AG09309 (cell line): ENCODE data around the gene GTPBP6.

Experiments
- DNase-seq: peaks from one replicate; pipeline ENCODE4 v3.0.0-alpha.2; 2010; ENCODE audit warnings: low read depth
- H3K4me3 ChIP-seq: 2 replicates; pipeline ENCODE4 v1.5.1; 2011; ENCODE audit warnings: mild to moderate bottlenecking, low read depth, low read length, moderate library complexity; ENCODE audit not compliant: control insufficient read depth
- CTCF ChIP-seq: IDR thresholded peaks from 2 replicates; pipeline ENCODE4 v1.5.1; 2011; ENCODE audit warnings: mild to moderate bottlenecking, low read depth, low read length, inconsistent platforms; ENCODE audit not compliant: insufficient read depth, control insufficient read depth; ENCODE audit errors: missing control alignments

Gene GTPBP6

GRCh38 chrX:334331-334891, 15.8 kb upstream of the GTPBP6 start:
- no peak overlapping the region for H3K4me3 ChIP-seq
- DNase-seq, result no peak
- TF ChIP-seq CTCF, result no peak

DNA sequence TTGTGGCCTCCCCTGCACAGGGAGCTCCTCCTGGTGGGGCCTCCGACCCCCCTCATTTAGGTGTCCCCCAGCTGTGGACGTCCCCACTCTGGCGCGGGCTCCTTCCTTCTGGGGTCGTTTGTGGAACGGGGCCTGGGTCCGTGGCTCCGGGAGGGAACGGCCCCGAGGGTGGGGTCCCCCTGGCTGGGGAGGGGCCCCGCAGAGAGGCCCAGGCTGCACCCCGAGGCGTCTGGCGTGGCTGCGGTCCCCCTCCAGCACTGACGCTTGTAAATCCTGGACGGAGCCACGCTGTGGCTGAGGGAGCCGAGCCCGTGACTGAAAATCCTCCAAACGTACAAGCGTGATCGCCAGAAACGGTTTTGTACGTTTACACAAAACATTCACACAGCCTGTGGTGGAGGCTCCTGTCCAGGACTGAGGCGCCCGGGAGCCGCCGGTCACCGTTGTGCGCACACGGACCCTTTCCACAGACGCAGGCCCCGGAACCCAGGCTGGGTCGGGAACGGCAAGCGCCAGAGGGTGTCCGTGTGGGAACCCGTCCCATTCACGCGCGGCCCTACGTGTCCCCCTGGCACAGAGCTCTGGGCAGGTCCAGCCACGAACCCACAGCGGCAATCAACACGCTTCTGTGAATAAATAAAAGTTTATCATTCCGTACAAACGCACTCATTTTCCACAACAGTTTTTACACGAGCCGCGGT, 15.2 kb upstream of the GTPBP6 start:
- H3K4me3 ChIP-seq, result no peak overlapping the region
- no peak for DNase-seq
- no peak for TF ChIP-seq CTCF

DNA sequence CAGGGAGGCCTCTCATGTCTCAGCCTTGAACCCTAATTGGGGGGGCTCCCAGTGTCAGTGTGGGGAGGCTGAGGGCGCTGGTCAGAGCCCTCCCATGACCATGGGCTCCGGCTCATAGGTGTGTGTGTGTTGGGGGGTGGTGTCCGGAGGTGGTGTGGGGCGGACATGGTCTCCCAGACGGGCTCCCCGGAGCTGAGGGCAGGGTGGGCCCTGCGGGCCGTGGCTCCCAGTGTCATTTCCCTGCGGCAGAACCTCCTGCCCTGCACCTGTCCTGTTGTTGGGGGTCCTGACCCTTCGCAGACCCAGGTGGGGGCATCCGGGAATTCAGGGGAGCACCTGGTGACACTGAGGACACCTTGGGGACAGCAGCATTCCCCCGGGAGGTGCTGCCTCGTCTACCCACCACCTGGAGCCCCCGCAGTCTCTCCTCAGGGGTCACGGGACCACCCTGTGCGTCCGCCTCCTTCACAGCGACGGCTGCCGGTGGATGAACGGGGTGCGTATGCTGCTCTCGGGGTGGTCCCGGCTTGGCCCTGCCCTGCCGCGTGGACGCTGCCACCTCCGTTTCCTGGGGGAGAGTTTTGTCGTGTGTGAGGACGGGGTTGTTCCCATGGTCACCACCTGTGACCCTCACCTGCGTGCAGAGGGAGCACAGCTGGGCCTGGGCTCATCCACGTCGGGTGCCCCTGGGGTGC, 14.5 kb upstream of the GTPBP6 start:
- no peak overlapping the region for H3K4me3 ChIP-seq
- no peak for DNase-seq
- TF ChIP-seq CTCF, result no peak

GRCh38 chrX:332496-332860, 13.9 kb upstream of the GTPBP6 start:
- no peak for TF ChIP-seq CTCF
- DNase-seq, result no peak
- no peak overlapping the region for H3K4me3 ChIP-seq

GRCh38 chrX:331825-332495, 13.4 kb upstream of the GTPBP6 start:
- TF ChIP-seq CTCF, result no peak
- H3K4me3 ChIP-seq, result no peak overlapping the region; the same call in 1 of the 2 replicates
- no peak for DNase-seq

DNA sequence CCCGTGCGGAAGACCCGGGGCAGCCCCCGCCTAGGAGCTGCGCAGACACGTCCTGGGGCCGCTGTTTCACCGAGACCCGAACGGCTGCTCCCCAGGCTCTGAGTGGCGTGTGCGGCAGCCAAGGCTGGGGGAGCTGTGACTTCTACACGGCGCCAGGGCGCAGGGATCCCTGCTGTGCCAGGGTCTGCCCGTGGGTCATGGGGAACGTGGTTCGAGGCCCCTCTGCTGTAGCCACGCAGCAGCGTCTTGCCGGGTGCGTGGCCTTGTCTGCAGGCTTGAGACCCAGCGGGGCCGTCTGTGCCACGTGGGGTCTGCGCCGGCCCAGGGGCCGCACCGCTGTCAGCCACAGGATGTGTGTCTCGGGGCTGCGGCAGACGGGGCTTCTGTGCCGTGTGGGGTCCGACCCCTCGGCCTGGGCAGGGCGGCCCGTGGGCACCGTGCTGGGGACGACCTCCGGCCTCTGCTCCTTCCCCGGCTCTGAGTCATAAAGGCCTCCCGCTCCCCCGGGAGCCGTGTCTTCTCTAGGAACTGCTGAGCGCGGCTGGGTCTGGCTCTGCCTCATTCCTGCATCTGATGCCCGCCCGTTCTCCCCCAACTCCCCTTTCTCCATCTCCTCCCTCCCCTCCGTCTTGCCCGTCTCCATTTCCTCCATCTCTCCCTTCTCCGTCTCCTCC, 12.7 kb upstream of the GTPBP6 start:
- no peak overlapping the region; the same call in 1 of the 2 replicates for H3K4me3 ChIP-seq
- no peak for TF ChIP-seq CTCF
- no peak for DNase-seq
